ENCODE data around the gene TSPO2.

GRCh38 chr6:40996591-40997233, 45.6 kb upstream of the TSPO2 start:
- TF ChIP-seq CTCF (conservative IDR thresholded peaks at IDR 0.05; ENCODE audit: low read depth, low read length) (no peak), EZH2phosphoT487 (IDR thresholded peaks at IDR 0.05; ENCODE audit: borderline replicate concordance, low read length) (no peak), EZH2 (IDR thresholded peaks at IDR 0.05; ENCODE audit: low read length, unreplicated experiment) (no peak)

Data from PC-3 (cell line).